ENCODE data around the gene TIPIN. TPM values are rescaled to one million over a fixed set of nuclear protein-coding genes. Genes with fewer than 3 reads are reported as not detected.

Gene TIPIN
- polyA plus RNA-seq, 2 of the 4 experiments (the other 2 are of a cell fraction): 28.4 to 37.4 TPM

DNA sequence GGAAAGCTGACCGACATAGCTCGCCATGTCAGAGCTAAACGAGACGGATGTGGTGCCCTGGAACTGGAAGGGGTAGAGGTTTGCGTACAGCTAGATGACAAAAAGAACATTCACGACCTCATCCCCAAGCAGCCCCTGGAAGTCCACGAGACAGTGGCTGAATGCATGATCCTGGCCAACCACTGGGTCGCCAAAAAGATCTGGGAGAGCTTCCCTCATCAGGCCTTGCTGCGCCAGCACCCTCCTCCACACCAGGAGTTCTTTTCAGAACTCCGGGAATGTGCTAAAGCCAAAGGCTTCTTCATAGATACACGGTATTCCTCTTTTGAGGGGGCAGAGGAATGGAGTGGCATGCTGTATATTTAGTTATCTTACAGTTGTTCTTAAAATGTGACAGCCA is 30.4 kb downstream of the TIPIN start (continued):
- no peak for TF ChIP-seq JUN (IDR thresholded peaks at IDR 0.05)

DNA sequence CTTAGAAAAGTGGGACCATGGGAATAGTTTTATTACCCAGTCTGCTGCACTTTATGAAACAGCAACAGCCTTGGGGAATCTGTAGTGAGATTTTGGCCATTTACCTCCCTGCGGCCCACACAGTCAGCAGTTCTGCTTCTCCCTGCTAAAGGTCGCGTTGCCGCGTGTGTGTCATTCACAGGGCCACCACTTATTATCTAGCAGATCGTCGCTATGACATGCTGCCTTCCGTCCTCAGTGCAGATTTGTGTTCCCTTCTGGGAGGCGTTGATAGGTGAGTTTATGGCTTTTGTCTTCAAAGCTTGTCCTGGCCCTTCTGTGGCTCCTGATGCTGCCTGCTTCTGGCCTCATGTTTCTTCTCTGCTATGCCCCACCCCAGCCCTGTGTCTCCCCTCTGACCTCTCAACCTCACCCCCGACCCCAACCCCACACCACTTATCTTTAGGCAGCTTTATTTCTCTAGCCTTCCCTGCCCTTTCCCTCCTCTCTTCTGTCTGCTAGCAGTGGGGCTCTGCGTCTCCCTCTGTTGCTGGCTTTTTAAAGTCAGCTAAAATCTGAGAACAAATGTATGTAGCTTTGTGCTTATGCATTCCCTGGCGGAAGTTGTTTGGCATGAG is 33.1 kb downstream of the TIPIN start:
- POLR2A ChIA-PET: no interaction called here
- H3K9me3 ChIP-seq: no peaks in the 10 kb centered on the region
- FAIRE-seq: no peak
- CTCF ChIA-PET: interaction anchor here (0.8 to 3.0 kb wide), 3 partner anchors 29 to 244 kb away, joined by 3 to 7 read pairs (median 4); no protein-coding TSS in a partner anchor
- 95% methylated on average over 12 of the region's 12 CpGs for WGBS (ENCODE audit: missing lambda C conversion rate)
- no peak for ATAC-seq
- H3K4me1 ChIP-seq: no peaks in the 10 kb centered on the region
- H3K4me3 ChIP-seq: no peak overlapping the region
- TF ChIP-seq RCOR1 (IDR thresholded peaks at IDR 0.05; ENCODE audit: low read depth, low read length) (no peak), EHF (CRISPR knock-in tag; IDR thresholded peaks at IDR 0.05) (no peak), FOSL2 (IDR thresholded peaks at IDR 0.05) (no peak), FOSL2 (CRISPR knock-in tag; IDR thresholded peaks at IDR 0.05) (no peak), POLR2A (IDR thresholded peaks at IDR 0.05; ENCODE audit: low read length) (0 out of 2 replicates have a peak, but pooled peaks have one; percentile 8)
- H3K27ac ChIP-seq: no peak overlapping the region
- no peak overlapping the region for H3K4me2 ChIP-seq
- DNase-seq (ENCODE audit: low read depth in 1 of 2, low spot score in 1 of 2): no peak

DNA sequence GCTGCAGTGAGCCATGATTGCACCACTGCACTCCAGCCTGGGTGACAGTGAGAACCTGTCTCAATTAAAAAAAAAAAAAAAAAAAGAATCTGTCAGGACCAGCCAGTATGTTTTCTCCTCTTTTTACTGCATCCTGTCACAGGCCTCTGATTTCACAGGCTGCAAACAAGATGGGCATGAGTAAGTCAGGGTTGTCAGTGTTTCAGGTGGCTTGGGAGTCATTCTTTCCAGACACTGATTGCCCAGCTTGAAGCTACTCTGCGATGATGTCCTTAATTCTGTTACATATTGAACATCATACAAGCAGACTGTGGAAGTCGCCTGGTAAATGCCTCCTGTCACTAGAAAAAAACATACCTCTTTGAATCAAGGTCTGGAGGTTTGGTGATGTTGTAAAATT is 44.3 kb downstream of the TIPIN start:
- ChIA-PET CTCF (interaction anchor here (0.6 to 1.5 kb wide), 5 partner anchors 10 to 734 kb away, joined by 3 to 4 read pairs (median 3); no protein-coding TSS in a partner anchor), POLR2A (no interaction called here)
- no peak overlapping the region for H3K27ac ChIP-seq
- DNase-seq (ENCODE audit: low read depth in 1 of 2, low spot score in 1 of 2) (no peak), ATAC-seq (no peak), FAIRE-seq (no peak)
- no peak overlapping the region for H3K4me2 ChIP-seq
- TF ChIP-seq ZC3H11A (IDR thresholded peaks at IDR 0.05) (no peak), NR3C1 (IDR thresholded peaks at IDR 0.05) (no peak), POLR2A (IDR thresholded peaks at IDR 0.05; ENCODE audit: low read length) (no peak), TP53 (CRISPR knock-in tag; IDR thresholded peaks at IDR 0.05) (no peak)
- no peaks in the 10 kb centered on the region for H3K9me3 ChIP-seq
- 94% methylated on average over 2 of the region's 2 CpGs for WGBS (ENCODE audit: missing lambda C conversion rate)
- H3K4me3 ChIP-seq: no peak overlapping the region
- no peaks in the 10 kb centered on the region for H3K4me1 ChIP-seq

DNA sequence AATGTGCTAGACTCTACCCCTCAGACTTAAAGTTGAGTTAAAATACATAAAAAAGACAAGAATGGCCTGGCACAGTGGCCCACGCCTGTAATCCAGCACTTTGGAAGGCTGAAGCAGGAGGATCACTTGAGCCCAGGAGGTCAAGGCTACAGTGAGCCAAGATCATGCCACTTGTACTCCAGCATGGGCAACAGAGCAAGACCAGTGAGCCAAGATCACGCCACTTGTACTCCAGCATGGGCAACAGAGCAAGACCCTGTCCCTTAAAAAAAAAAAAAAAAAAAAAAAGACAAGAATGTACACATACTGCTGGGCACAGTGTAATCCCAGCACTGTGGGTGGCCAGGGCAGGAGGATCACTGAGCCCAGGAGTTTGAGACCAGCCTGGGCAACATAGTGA is 45.7 kb downstream of the TIPIN start:
- no peaks in the 10 kb centered on the region for H3K9me3 ChIP-seq
- FAIRE-seq (no peak), ATAC-seq (no peak), DNase-seq (ENCODE audit: low read depth in 1 of 2, low spot score in 1 of 2) (no peak)
- WGBS (ENCODE audit: missing lambda C conversion rate): 95% methylated on average over 2 of the region's 2 CpGs
- H3K4me3 ChIP-seq: no peak overlapping the region
- no peaks in the 10 kb centered on the region for H3K4me1 ChIP-seq
- H3K4me2 ChIP-seq: no peak overlapping the region
- ChIA-PET CTCF (no interaction called here), POLR2A (no interaction called here)
- TF ChIP-seq FOSL2 (IDR thresholded peaks at IDR 0.05) (no peak), FOSL2 (CRISPR knock-in tag; IDR thresholded peaks at IDR 0.05) (no peak), HOXA7 (CRISPR knock-in tag; IDR thresholded peaks at IDR 0.05) (no peak), NPAS2 (CRISPR knock-in tag; IDR thresholded peaks at IDR 0.05; ENCODE audit: borderline replicate concordance) (no peak), GATA3 (IDR thresholded peaks at IDR 0.05; ENCODE audit: borderline replicate concordance) (no peak), RARB (CRISPR knock-in tag; IDR thresholded peaks at IDR 0.05) (no peak), NR3C1 (IDR thresholded peaks at IDR 0.05) (no peak), RAD21 (conservative IDR thresholded peaks at IDR 0.05 in 1 of 2, IDR thresholded peaks at IDR 0.05 in 1 of 2) (no peak), KDM5A (IDR thresholded peaks at IDR 0.05) (no peak), ZFP36 (IDR thresholded peaks at IDR 0.05; ENCODE audit: borderline replicate concordance, partially characterized antibody) (no peak), ZSCAN20 (CRISPR knock-in tag; IDR thresholded peaks at IDR 0.05) (no peak), RCOR1 (IDR thresholded peaks at IDR 0.05; ENCODE audit: low read depth, low read length) (no peak), POLR2AphosphoS2 (conservative IDR thresholded peaks at IDR 0.05; ENCODE audit: low read length) (no peak), PHF8 (IDR thresholded peaks at IDR 0.05; ENCODE audit: borderline replicate concordance, low read depth) (no peak), NFE2L2 (conservative IDR thresholded peaks at IDR 0.05; ENCODE audit: low read length) (no peak), MAFK (IDR thresholded peaks at IDR 0.05; ENCODE audit: partially characterized antibody) (no peak)
- TF ChIP-seq, protein P1, sequence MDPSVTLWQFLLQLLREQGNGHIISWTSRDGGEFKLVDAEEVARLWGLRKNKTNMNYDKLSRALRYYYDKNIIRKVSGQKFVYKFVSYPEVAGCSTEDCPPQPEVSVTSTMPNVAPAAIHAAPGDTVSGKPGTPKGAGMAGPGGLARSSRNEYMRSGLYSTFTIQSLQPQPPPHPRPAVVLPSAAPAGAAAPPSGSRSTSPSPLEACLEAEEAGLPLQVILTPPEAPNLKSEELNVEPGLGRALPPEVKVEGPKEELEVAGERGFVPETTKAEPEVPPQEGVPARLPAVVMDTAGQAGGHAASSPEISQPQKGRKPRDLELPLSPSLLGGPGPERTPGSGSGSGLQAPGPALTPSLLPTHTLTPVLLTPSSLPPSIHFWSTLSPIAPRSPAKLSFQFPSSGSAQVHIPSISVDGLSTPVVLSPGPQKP (IDR thresholded peaks at IDR 0.05; ENCODE audit: low read depth, low read length): no peak
- TF ChIP-seq, protein P2, sequence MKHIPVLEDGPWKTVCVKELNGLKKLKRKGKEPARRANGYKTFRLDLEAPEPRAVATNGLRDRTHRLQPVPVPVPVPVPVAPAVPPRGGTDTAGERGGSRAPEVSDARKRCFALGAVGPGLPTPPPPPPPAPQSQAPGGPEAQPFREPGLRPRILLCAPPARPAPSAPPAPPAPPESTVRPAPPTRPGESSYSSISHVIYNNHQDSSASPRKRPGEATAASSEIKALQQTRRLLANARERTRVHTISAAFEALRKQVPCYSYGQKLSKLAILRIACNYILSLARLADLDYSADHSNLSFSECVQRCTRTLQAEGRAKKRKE (CRISPR knock-in tag; IDR thresholded peaks at IDR 0.05; ENCODE audit: low read depth): no peak
- no peak overlapping the region for H3K27ac ChIP-seq
